Measurements from ENCODE around the gene LCOR. TPM values are rescaled to one million over a fixed set of nuclear protein-coding genes. Genes with fewer than 3 reads are reported as not detected.

LCOR gene
- total and polyA plus RNA-seq, 4 donors, result 2.5 to 31.2 (median 14.5) TPM

DNA sequence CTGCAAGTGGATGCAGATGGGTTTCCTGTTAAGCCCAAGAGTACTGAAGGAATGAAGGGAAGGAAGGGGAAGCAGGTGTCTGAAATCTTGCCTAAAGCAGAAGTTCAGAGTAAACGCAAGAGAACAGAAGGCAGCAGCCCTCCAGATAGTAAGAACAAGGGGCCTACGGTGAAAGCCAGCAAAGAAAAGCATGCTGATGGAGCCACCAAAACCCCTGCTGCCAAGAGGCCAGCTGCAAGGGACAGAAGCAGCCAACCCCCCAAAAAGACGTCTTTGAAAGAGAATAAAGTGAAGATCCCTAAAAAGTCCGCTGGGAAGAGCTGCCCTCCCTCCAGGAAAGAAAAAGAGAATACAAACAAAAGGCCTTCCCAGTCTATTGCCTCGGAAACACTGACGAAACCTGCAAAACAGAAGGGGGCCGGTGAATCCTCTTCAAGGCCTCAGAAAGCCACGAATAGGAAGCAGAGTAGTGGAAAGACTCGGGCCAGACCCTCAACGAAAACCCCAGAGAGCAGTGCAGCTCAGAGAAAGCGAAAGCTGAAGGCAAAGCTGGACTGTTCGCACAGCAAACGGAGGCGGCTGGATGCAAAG lies 152.5 kb downstream of the LCOR start:
- Histone ChIP-seq H3K27me3 (ENCODE audit: control insufficient read depth in 4 of 4, insufficient read depth in 4 of 4, low read length in 3 of 4) (no peaks in the 10 kb centered on the region), H3K4me1 (ENCODE audit: control insufficient read depth in 4 of 4, insufficient read depth in 4 of 4, low read length in 3 of 4) (no peaks in the 10 kb centered on the region), H3K27ac (ENCODE audit: low read depth in 1 of 2, low read length in 2 of 2) (no peak overlapping the region), H3K36me3 (ENCODE audit: control insufficient read depth in 4 of 4, insufficient read depth in 3 of 4, low read depth in 1 of 4, low read length in 3 of 4) (peaks cover 1 to 13% (median 9%) of the 10 kb centered on the region in 4 donors), H3K9me3 (ENCODE audit: control insufficient read depth in 4 of 4, low read length in 3 of 4) (no peaks in the 10 kb centered on the region), H3K9ac (ENCODE audit: low read depth in 1 of 2, low read length in 2 of 2) (no peak overlapping the region), H3K4me3 (ENCODE audit: low read depth in 1 of 3, low read length in 3 of 3) (no peak overlapping the region)
- no peak for DNase-seq (ENCODE audit: low spot score)
- TF ChIP-seq YY1 (IDR thresholded peaks at IDR 0.05) (no peak), NR2F2 (IDR thresholded peaks at IDR 0.05) (no peak), RAD21 (IDR thresholded peaks at IDR 0.05) (no peak), FOXA2 (IDR thresholded peaks at IDR 0.05) (no peak), SP1 (IDR thresholded peaks at IDR 0.05) (no peak), TAF1 (conservative IDR thresholded peaks at IDR 0.05) (no peak), HNF4G (IDR thresholded peaks at IDR 0.05) (no peak), RXRA (IDR thresholded peaks at IDR 0.05) (no peak), GABPA (IDR thresholded peaks at IDR 0.05 in 1 of 2, conservative IDR thresholded peaks at IDR 0.05 in 1 of 2) (no peak), JUND (IDR thresholded peaks at IDR 0.05) (no peak), FOXA1 (IDR thresholded peaks at IDR 0.05) (no peak), HNF4A (conservative IDR thresholded peaks at IDR 0.05) (no peak), EGR1 (IDR thresholded peaks at IDR 0.05; ENCODE audit: low read depth in 2 of 2) (no peak)
- TF ChIP-seq, protein P1, sequence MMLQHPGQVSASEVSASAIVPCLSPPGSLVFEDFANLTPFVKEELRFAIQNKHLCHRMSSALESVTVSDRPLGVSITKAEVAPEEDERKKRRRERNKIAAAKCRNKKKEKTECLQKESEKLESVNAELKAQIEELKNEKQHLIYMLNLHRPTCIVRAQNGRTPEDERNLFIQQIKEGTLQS (IDR thresholded peaks at IDR 0.05), result no peak
- TF ChIP-seq, protein P2, sequence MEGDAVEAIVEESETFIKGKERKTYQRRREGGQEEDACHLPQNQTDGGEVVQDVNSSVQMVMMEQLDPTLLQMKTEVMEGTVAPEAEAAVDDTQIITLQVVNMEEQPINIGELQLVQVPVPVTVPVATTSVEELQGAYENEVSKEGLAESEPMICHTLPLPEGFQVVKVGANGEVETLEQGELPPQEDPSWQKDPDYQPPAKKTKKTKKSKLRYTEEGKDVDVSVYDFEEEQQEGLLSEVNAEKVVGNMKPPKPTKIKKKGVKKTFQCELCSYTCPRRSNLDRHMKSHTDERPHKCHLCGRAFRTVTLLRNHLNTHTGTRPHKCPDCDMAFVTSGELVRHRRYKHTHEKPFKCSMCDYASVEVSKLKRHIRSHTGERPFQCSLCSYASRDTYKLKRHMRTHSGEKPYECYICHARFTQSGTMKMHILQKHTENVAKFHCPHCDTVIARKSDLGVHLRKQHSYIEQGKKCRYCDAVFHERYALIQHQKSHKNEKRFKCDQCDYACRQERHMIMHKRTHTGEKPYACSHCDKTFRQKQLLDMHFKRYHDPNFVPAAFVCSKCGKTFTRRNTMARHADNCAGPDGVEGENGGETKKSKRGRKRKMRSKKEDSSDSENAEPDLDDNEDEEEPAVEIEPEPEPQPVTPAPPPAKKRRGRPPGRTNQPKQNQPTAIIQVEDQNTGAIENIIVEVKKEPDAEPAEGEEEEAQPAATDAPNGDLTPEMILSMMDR (IDR thresholded peaks at IDR 0.05; ENCODE audit: low read depth, low read length, missing input control), result no peak
- TF ChIP-seq, protein P3, sequence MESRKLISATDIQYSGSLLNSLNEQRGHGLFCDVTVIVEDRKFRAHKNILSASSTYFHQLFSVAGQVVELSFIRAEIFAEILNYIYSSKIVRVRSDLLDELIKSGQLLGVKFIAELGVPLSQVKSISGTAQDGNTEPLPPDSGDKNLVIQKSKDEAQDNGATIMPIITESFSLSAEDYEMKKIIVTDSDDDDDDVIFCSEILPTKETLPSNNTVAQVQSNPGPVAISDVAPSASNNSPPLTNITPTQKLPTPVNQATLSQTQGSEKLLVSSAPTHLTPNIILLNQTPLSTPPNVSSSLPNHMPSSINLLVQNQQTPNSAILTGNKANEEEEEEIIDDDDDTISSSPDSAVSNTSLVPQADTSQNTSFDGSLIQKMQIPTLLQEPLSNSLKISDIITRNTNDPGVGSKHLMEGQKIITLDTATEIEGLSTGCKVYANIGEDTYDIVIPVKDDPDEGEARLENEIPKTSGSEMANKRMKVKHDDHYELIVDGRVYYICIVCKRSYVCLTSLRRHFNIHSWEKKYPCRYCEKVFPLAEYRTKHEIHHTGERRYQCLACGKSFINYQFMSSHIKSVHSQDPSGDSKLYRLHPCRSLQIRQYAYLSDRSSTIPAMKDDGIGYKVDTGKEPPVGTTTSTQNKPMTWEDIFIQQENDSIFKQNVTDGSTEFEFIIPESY (IDR thresholded peaks at IDR 0.05), result no peak
- TF ChIP-seq, protein P4, sequence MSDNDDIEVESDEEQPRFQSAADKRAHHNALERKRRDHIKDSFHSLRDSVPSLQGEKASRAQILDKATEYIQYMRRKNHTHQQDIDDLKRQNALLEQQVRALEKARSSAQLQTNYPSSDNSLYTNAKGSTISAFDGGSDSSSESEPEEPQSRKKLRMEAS (IDR thresholded peaks at IDR 0.05), result no peak
- 79% methylated on average over 14 of the region's 14 CpGs for WGBS

DNA sequence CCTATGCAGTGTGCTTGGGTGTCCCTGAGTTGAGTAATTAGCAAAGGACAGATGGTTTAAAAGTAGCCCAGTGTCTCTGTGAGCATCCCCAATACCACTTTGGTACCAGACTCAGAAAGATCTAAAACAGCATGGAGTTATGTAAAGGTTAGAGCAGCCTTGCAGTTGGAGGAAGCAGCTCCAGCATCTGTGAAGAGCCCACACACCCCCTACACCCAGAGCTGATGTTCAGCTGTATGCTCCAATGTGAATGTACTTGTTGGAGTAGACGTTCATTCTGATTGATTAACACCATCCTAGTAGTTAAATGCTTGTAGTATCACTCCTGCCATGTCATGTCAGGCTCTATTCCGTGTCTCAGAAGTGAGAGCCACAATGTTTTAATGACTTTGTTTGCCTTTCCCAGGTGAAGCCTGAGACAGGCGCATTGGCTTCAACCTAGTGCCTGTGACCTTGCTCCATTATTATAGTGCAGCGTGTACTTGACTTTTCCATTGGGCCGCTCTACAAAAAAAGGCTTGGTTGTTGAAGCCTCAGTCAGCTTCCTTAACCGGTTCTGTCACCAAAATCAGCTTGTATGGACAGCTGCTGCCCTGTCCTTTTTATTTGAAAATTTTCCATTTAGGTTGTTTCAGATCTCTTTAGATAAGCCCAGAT lies 154.2 kb downstream of the LCOR start:
- no peak overlapping the region for H3K9ac ChIP-seq (ENCODE audit: low read depth in 1 of 2, low read length in 2 of 2)
- no peak overlapping the region for H3K27ac ChIP-seq (ENCODE audit: low read depth in 1 of 2, low read length in 2 of 2)
- H3K4me1 ChIP-seq (ENCODE audit: control insufficient read depth in 4 of 4, insufficient read depth in 4 of 4, low read length in 3 of 4), result no peaks in the 10 kb centered on the region
- H3K27me3 ChIP-seq (ENCODE audit: control insufficient read depth in 4 of 4, insufficient read depth in 4 of 4, low read length in 3 of 4), result no peaks in the 10 kb centered on the region
- no peak for DNase-seq (ENCODE audit: low spot score)
- peaks cover 1 to 7% (median 5%) of the 10 kb centered on the region in 4 donors for H3K36me3 ChIP-seq (ENCODE audit: control insufficient read depth in 4 of 4, insufficient read depth in 3 of 4, low read depth in 1 of 4, low read length in 3 of 4)
- 96% methylated on average over 6 of the region's 6 CpGs for WGBS
- TF ChIP-seq TAF1 (conservative IDR thresholded peaks at IDR 0.05), result no peak
- TF ChIP-seq FOXA1 (IDR thresholded peaks at IDR 0.05), result no peak
- TF ChIP-seq YY1 (IDR thresholded peaks at IDR 0.05), result no peak
- H3K4me3 ChIP-seq (ENCODE audit: low read depth in 1 of 3, low read length in 3 of 3), result no peak overlapping the region
- H3K9me3 ChIP-seq (ENCODE audit: control insufficient read depth in 4 of 4, low read length in 3 of 4), result no peaks in the 10 kb centered on the region
